Mesendoderm (in vitro differentiated cells): ENCODE results near the gene CRTC1.

Experiments used
- DNase-seq: peaks from one replicate; pipeline ENCODE4 v3.0.0; 2013
- H2AK5ac ChIP-seq: 2 replicates; pipeline ENCODE4 v1.6.1; 2013; ENCODE audit warnings: low read length, inconsistent platforms
- H2BK120ac ChIP-seq: 2 replicates; pipeline ENCODE4 v1.6.1; 2013; ENCODE audit warnings: low read depth, mild to moderate bottlenecking, low read length, moderate library complexity, mixed read lengths
- H2BK15ac ChIP-seq: replicated peaks from 2 replicates; pipeline ENCODE4 v1.6.1; 2013; ENCODE audit warnings: low read depth, mild to moderate bottlenecking, moderate library complexity
- H2BK5ac ChIP-seq: 2 replicates; pipeline ENCODE4 v1.6.1; 2013; ENCODE audit warnings: low read length, inconsistent platforms
- H3K18ac ChIP-seq: 2 replicates; pipeline ENCODE4 v1.6.1; 2013; ENCODE audit warnings: mild to moderate bottlenecking, low read length, mixed read lengths
- H3K23ac ChIP-seq: one replicate; pipeline ENCODE4 v1.6.1; 2013; ENCODE audit warnings: low read length
- H3K27ac ChIP-seq: 2 replicates; pipeline ENCODE4 v1.5.1; 2013; ENCODE audit warnings: low read depth, mild to moderate bottlenecking, inconsistent platforms, low read length, moderate library complexity
- H3K27me3 ChIP-seq: 2 replicates; pipeline ENCODE4 v1.6.1; 2013; ENCODE audit warnings: low read length, control low read depth, mild to moderate bottlenecking, inconsistent platforms; ENCODE audit not compliant: insufficient read depth, poor library complexity
- H3K36me3 ChIP-seq: 2 replicates; pipeline ENCODE4 v1.6.1; 2013; ENCODE audit warnings: low read length, inconsistent platforms; ENCODE audit not compliant: control insufficient read depth, insufficient read depth
- H3K4ac ChIP-seq: one replicate; pipeline ENCODE4 v1.6.1; 2013; ENCODE audit warnings: low read depth, mild to moderate bottlenecking, low read length, moderate library complexity
- H3K4me1 ChIP-seq: 2 replicates; pipeline ENCODE4 v1.6.1; 2013; ENCODE audit warnings: low read depth, low read length, inconsistent platforms; ENCODE audit not compliant: control insufficient read depth
- H3K4me2 ChIP-seq: 2 replicates; pipeline ENCODE4 v1.6.1; 2013; ENCODE audit warnings: low read length
- H3K4me3 ChIP-seq: 2 replicates; pipeline ENCODE4 v1.5.1; 2013; ENCODE audit warnings: mild to moderate bottlenecking, low read length
- H3K56ac ChIP-seq: one replicate; pipeline ENCODE4 v1.6.1; 2013; ENCODE audit warnings: low read length
- H3K79me1 ChIP-seq: 2 replicates; pipeline ENCODE4 v1.6.1; 2013; ENCODE audit warnings: low read length, inconsistent platforms
- H3K79me2 ChIP-seq: 2 replicates; pipeline ENCODE4 v1.6.1; 2013; ENCODE audit warnings: mild to moderate bottlenecking, low read length; ENCODE audit not compliant: control insufficient read depth, insufficient read depth
- H3K9ac ChIP-seq: 2 replicates; pipeline ENCODE4 v1.6.1; 2013; ENCODE audit warnings: low read length, inconsistent platforms
- H4K5ac ChIP-seq: one replicate; pipeline ENCODE4 v1.6.1; 2013; ENCODE audit warnings: low read length
- H4K8ac ChIP-seq: one replicate; pipeline ENCODE4 v1.6.1; 2013; ENCODE audit warnings: low read depth, mild to moderate bottlenecking, control low read depth, low read length, moderate library complexity
- WGBS: extraction: QIAGEN DNeasy Blood & Tissue Kit; methylation state at CpG from one replicate; pipeline ENCODE4 v1.1.7; 2013; ENCODE audit warnings: low lambda C conversion rate, missing lambda C conversion rate; ENCODE audit not compliant: insufficient coverage; ENCODE audit errors: extremely low coverage; 5-methylcytosine and 5-hydroxymethylcytosine counted together

Gene CRTC1

DNA sequence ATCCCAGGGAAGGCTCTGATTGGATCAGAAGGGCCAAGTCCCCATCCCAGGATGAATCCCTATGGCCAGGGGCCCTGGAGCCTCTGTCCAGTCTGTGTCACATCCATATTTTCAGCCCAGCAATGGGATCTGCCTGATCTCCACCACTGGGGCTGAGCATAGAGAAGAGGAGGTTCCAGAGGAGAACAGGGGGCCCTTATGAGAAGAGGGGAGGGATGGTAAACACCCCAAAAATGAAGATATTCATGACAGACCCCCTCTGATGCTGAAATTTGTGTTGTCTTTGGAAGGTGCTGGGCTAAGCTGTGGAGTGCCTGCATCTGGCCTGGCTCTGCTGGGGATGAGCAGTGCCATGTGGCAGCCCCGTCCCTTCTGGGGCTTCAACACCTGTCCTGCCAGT, 32.2 kb upstream of the CRTC1 start:
- no peak overlapping the region for H3K27ac ChIP-seq
- no peak overlapping the region for H3K4me3 ChIP-seq
- H3K56ac ChIP-seq: no peak overlapping the region
- WGBS: no CpG with 5 or more reads among the region's 1 CpG
- H3K9ac ChIP-seq: no peak overlapping the region
- H2BK5ac ChIP-seq: no peak overlapping the region
- H3K4me2 ChIP-seq: no peak overlapping the region
- H4K5ac ChIP-seq: no peak overlapping the region
- H3K36me3 ChIP-seq: no peaks in the 10 kb centered on the region
- H2AK5ac ChIP-seq: no peak overlapping the region
- H3K18ac ChIP-seq: no peak overlapping the region
- H2BK120ac ChIP-seq: no peak overlapping the region
- no peaks in the 10 kb centered on the region for H3K4me1 ChIP-seq
- no peak overlapping the region for H3K23ac ChIP-seq
- no peak overlapping the region for H3K4ac ChIP-seq
- no peak overlapping the region for H2BK15ac ChIP-seq
- H3K79me1 ChIP-seq: no peaks in the 10 kb centered on the region
- H3K79me2 ChIP-seq: no peaks in the 10 kb centered on the region
- DNase-seq: no peak
- no peak overlapping the region for H4K8ac ChIP-seq
- no peaks in the 10 kb centered on the region for H3K27me3 ChIP-seq

DNA sequence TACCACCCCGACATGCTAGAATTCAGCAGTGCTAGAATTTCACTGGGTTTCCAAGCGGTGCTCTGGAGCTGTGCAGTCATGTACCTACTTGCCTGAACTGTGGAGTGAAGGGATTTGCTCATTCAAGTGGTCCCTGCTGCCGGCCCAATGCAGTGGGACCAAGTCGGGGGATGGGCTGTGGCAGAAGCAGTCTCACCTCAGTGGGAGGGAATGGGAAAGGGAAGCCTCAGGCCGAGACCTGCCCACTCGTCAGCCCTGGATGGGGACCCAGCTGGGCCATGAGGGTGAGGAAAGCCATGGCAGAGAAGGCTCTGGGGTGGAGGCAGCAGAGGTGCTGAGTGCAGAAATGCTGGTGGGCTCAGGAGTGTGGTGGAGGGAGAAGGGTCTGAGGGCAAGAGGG, 31.7 kb upstream of the CRTC1 start:
- Histone ChIP-seq H2AK5ac (no peak overlapping the region), H2BK15ac (no peak overlapping the region), H4K5ac (no peak overlapping the region), H3K36me3 (no peaks in the 10 kb centered on the region), H2BK120ac (no peak overlapping the region), H3K4me2 (no peak overlapping the region), H2BK5ac (no peak overlapping the region), H3K79me1 (no peaks in the 10 kb centered on the region), H3K9ac (no peak overlapping the region), H3K27ac (no peak overlapping the region), H4K8ac (no peak overlapping the region), H3K56ac (peak overlapping the region; percentile 34), H3K79me2 (no peaks in the 10 kb centered on the region), H3K18ac (no peak overlapping the region), H3K4me3 (no peak overlapping the region), H3K27me3 (no peaks in the 10 kb centered on the region), H3K23ac (no peak overlapping the region), H3K4me1 (no peaks in the 10 kb centered on the region), H3K4ac (no peak overlapping the region)
- DNase-seq: no peak
- WGBS: no CpG with 5 or more reads among the region's 6 CpGs

DNA sequence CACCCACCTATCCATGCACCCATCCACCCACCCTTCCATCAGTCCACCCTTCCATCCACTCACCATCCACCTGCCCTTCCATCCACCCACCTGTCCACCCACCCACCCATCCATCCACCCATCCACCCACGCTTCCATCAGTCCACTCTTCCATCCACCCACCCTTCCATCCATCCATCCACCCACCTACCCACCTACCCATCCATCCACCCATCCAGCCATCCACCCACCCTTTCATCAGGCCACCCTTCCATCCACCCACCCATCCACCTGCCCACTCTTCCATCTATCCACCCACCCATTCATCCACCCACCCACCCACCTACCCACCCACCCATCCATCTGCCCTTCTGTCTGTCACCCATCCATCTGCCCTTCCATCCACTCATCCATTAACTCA, 29.6 kb upstream of the CRTC1 start:
- H3K18ac ChIP-seq: no peak overlapping the region
- no peak overlapping the region for H4K8ac ChIP-seq
- no peak overlapping the region for H2BK15ac ChIP-seq
- no peak overlapping the region for H3K4me2 ChIP-seq
- H3K56ac ChIP-seq: no peak overlapping the region
- no peaks in the 10 kb centered on the region for H3K27me3 ChIP-seq
- no peak overlapping the region for H3K4me3 ChIP-seq
- no peak overlapping the region for H3K9ac ChIP-seq
- no peak overlapping the region for H3K27ac ChIP-seq
- H2AK5ac ChIP-seq: no peak overlapping the region
- no peaks in the 10 kb centered on the region for H3K4me1 ChIP-seq
- H2BK5ac ChIP-seq: no peak overlapping the region
- no peak overlapping the region for H3K4ac ChIP-seq
- H2BK120ac ChIP-seq: no peak overlapping the region
- no peaks in the 10 kb centered on the region for H3K36me3 ChIP-seq
- no CpG with 5 or more reads among the region's 1 CpG for WGBS
- H4K5ac ChIP-seq: no peak overlapping the region
- H3K79me1 ChIP-seq: no peaks in the 10 kb centered on the region
- no peak for DNase-seq
- H3K79me2 ChIP-seq: no peaks in the 10 kb centered on the region
- no peak overlapping the region for H3K23ac ChIP-seq

DNA sequence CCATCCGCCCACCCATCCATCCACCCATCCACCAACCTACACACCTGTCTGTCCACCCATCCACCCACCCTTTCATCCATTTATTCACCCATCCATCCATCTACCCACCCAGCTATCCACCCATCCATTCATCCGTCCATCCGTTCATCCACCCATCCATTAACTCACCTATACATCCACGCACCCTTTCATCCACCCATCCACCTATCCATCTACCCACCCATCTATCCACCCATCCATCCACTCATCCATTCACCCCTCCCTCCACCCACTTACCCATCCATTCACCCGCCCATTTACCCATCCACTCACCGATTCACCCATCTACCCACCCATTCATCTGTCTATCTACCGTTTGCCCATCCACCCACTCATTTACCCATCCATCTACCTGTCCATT, 29.0 kb upstream of the CRTC1 start:
- Histone ChIP-seq H3K79me2 (no peaks in the 10 kb centered on the region), H3K36me3 (no peaks in the 10 kb centered on the region), H3K27ac (no peak overlapping the region), H3K4ac (no peak overlapping the region), H3K27me3 (no peaks in the 10 kb centered on the region), H3K79me1 (no peaks in the 10 kb centered on the region), H3K4me1 (no peaks in the 10 kb centered on the region), H3K23ac (no peak overlapping the region), H3K4me3 (no peak overlapping the region), H3K4me2 (no peak overlapping the region), H2BK120ac (no peak overlapping the region), H4K8ac (no peak overlapping the region), H2BK15ac (no peak overlapping the region), H4K5ac (no peak overlapping the region), H2AK5ac (no peak overlapping the region), H3K18ac (no peak overlapping the region), H2BK5ac (no peak overlapping the region), H3K9ac (no peak overlapping the region), H3K56ac (no peak overlapping the region)
- 100% methylated on average over 1 of the region's 7 CpGs for WGBS
- DNase-seq: no peak

DNA sequence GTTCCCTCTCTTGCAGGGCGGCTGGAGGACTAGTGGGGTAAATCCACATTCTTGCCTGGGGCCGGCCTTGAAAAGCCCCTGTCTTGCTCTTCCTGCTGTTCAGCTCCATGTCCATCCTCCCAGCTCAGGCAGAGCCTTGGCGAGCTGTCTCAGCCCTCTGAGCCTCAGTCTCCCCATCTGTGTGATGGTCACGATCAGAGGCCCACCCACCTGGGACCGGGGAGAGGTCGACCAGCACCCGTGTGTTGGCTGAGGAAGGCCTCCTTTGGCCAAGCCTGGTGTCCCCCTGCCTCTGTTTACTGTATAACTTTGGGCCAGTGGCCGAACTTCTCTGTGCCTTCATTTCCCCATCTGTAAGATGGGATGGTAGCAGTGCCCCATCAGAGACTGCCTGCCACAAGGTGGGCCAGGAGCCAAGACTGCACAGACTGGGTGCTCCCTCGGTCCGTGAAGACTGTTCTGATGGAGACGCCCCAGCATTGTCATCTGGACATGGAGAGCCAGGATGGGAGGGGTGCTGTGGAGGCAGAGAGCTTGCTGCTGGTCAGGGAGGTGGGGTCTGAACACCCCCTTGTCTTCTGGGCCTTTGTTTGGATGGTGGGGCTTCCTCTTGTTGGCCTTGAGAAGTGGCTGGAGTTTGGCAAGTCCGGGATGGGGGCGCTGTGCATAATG, 28.2 kb upstream of the CRTC1 start:
- no peaks in the 10 kb centered on the region for H3K27me3 ChIP-seq
- no peak overlapping the region for H3K4ac ChIP-seq
- WGBS: no CpG with 5 or more reads among the region's 13 CpGs
- no peak overlapping the region for H3K56ac ChIP-seq
- no peak overlapping the region for H2BK15ac ChIP-seq
- H4K8ac ChIP-seq: no peak overlapping the region
- no peak overlapping the region for H2AK5ac ChIP-seq
- DNase-seq: no peak
- H3K36me3 ChIP-seq: no peaks in the 10 kb centered on the region
- no peaks in the 10 kb centered on the region for H3K79me2 ChIP-seq
- H2BK5ac ChIP-seq: no peak overlapping the region
- H3K4me3 ChIP-seq: no peak overlapping the region
- no peak overlapping the region for H3K18ac ChIP-seq
- H3K4me2 ChIP-seq: no peak overlapping the region
- no peak overlapping the region for H4K5ac ChIP-seq
- H3K79me1 ChIP-seq: no peaks in the 10 kb centered on the region
- H3K23ac ChIP-seq: no peak overlapping the region
- no peaks in the 10 kb centered on the region for H3K4me1 ChIP-seq
- H3K9ac ChIP-seq: no peak overlapping the region
- H3K27ac ChIP-seq: no peak overlapping the region
- no peak overlapping the region for H2BK120ac ChIP-seq
